Cardiac fibroblast (primary cell): ENCODE measurements around the gene RNF152.

ENCODE experiments used
- DNase-seq, 2 donors: peaks; one replicate each; pipeline versions ENCODE4 v3.0.0 to v3.0.0-alpha.2; 2010; ENCODE audit warnings: low read depth in 2 of 2
- H3K4me3 ChIP-seq, 2 donors: replicated peaks in 1 of 2; 1 replicate in 1 of 2; 2 replicates in 1 of 2; pipeline ENCODE4 v1.5.1; 2011; ENCODE audit warnings: low read depth in 2 of 2, low read length in 2 of 2, mild to moderate bottlenecking in 2 of 2, moderate library complexity in 1 of 2
- TF ChIP-seq, protein P1 (sequence below): IDR thresholded peaks from one replicate; pipeline ENCODE4 v1.5.1; 2011; ENCODE audit warnings: low read depth, mild to moderate bottlenecking, low read length, inconsistent platforms

RNF152 gene

DNA sequence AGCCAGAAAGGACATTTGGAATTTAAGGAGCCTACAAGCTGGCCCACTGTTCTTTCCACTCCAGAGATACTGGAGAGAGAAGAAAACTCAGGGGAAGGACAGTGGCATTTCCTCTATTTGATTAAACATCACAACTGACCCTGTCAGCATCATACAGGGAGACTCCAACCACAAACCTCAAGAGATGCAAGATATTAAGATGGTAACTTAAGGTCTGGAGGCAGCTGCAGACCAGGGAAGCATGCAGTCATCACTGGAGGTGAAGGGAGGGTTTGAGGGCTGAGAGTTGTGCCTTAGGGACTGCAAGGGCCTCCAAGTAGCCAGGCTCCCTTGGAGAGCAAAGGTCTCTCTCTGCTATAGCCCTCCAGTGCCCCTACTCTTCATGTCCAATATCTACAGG lies 67.4 kb downstream of the RNF152 start:
- TF ChIP-seq, protein P1, sequence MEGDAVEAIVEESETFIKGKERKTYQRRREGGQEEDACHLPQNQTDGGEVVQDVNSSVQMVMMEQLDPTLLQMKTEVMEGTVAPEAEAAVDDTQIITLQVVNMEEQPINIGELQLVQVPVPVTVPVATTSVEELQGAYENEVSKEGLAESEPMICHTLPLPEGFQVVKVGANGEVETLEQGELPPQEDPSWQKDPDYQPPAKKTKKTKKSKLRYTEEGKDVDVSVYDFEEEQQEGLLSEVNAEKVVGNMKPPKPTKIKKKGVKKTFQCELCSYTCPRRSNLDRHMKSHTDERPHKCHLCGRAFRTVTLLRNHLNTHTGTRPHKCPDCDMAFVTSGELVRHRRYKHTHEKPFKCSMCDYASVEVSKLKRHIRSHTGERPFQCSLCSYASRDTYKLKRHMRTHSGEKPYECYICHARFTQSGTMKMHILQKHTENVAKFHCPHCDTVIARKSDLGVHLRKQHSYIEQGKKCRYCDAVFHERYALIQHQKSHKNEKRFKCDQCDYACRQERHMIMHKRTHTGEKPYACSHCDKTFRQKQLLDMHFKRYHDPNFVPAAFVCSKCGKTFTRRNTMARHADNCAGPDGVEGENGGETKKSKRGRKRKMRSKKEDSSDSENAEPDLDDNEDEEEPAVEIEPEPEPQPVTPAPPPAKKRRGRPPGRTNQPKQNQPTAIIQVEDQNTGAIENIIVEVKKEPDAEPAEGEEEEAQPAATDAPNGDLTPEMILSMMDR = no peak
- DNase-seq = peak; percentile 13 to 35

GRCh38 chr18:61824733-61825363 lies 68.0 kb downstream of the RNF152 start:
- TF ChIP-seq, protein P1 = no peak
- DNase-seq = peak; percentile 7 to 52
- no peak overlapping the region for H3K4me3 ChIP-seq

More for the DNA sequence above, 67.4 kb downstream of the RNF152 start:
- no peak overlapping the region for H3K4me3 ChIP-seq

DNA sequence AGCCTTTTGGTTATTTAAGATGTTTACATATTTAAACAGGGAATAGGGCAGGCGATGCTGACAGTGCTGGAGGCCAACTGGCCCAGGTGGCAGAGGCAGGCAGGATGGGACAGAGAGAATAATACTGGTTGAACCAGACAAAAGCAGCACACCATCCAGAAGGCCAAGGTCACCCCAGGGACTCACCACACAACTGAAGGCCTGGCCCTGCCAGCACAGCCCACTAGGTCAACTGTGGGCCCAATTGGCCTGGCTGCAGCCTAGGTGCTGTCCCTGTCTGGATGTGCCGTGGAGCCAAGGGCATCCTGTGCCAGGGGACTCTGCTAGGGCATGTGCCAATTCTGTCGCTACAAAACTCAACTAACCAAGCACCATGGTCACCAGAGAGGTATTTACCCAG lies 69.2 kb downstream of the RNF152 start:
- H3K4me3 ChIP-seq = no peak overlapping the region
- TF ChIP-seq, protein P1 = no peak
- no peak for DNase-seq

DNA sequence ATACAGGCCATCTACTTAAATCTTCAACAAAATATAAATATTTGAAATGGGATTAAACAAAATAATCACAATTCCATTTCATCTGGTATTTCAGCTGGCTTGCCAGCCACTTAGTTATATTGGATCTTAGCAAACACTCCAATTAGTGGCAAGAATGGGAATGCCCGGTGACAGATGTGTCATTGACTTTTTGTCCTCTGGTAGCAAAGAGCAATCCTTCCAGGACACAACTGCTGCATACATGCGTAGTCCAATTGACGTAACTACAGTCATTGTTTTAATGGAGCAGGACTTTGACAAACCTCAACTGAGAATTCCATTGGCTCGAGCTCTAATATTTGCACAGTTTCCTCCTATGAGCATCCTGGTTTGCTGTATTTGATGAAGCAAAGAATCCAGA lies 69.9 kb downstream of the RNF152 start:
- no peak overlapping the region for H3K4me3 ChIP-seq
- no peak for DNase-seq
- TF ChIP-seq, protein P1 = no peak

DNA sequence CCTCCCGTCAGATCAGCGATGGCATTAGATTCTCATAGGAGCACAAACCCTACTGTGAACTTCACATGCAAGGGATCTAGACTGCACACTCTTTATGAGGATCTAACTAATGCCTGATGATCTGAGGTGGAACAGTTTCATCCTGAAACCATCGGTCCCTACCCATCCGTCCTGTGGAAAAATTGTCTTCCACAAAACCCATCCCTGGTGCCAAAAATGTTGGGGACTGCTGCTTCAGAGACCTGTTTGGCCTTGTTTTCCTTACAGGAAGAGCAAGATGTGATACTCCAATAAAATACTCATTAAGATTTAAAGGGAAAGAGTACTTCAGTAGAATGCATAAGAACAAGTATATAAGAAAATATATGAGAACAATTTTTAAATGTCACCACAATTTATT lies 71.1 kb downstream of the RNF152 start:
- TF ChIP-seq, protein P1 = no peak
- no peak for DNase-seq
- no peak overlapping the region for H3K4me3 ChIP-seq

DNA sequence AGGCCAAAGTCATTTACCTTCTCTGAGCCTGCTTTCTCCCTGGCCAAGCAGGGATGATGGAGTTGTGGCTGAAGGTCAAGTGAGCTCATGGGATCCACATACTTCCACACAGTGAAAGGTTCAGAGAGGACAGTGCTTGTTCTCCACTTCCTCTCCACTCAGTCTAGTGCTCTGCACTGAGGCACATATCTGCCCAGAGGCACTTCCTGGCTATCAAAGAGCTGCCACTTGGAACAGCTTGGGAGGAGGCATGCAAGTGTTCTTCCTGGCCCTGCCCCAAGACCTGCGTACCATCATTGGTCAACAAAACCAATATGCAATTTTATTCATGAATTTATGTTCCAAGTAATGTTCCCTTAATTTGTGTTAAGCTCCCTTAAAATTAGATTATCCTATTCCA lies 71.9 kb downstream of the RNF152 start:
- TF ChIP-seq, protein P1 = no peak
- DNase-seq = no peak

GRCh38 chr18:61817086-61817485 lies 75.7 kb downstream of the RNF152 start:
- H3K4me3 ChIP-seq = no peak overlapping the region
- TF ChIP-seq, protein P1 = no peak
- peak in 1 of 2 donors; percentile 46 for DNase-seq

More for the DNA sequence above, 71.9 kb downstream of the RNF152 start:
- no peak overlapping the region for H3K4me3 ChIP-seq
